KMS-11 (cell line): Measurements from ENCODE around the gene SMIM44.

ENCODE experiments used
- H2AFZ ChIP-seq: fragments of 200-600 bp; sonication (generic); 2 replicates; pipeline ENCODE4 v1.6.1; 2016; ENCODE audit warnings: antibody characterized with exemption, mixed run types, low read depth
- H3K27ac ChIP-seq: fragments of 200-600 bp; sonication (generic); 2 replicates; pipeline ENCODE4 v1.6.1; 2016; ENCODE audit warnings: mild to moderate bottlenecking, mixed run types
- H3K27me3 ChIP-seq: fragments of 200-600 bp; sonication (generic); 2 replicates; pipeline ENCODE4 v1.6.1; 2017; ENCODE audit warnings: mild to moderate bottlenecking, low read depth, mixed run types, moderate library complexity; ENCODE audit not compliant: insufficient read depth
- H3K36me3 ChIP-seq: fragments of 200-600 bp; sonication (generic); 2 replicates; pipeline ENCODE4 v1.6.1; 2017; ENCODE audit warnings: mild to moderate bottlenecking, mixed run types; ENCODE audit not compliant: insufficient read depth
- H3K4me1 ChIP-seq: fragments of 200-600 bp; sonication (generic); 2 replicates; pipeline ENCODE4 v1.6.1; 2016; ENCODE audit warnings: mild to moderate bottlenecking, low read depth, mixed run types; ENCODE audit not compliant: poor library complexity, severe bottlenecking
- H3K4me2 ChIP-seq: fragments of 200-600 bp; sonication (generic); 2 replicates; pipeline ENCODE4 v1.7.0; 2016; ENCODE audit warnings: mild to moderate bottlenecking, mixed run types
- H3K4me3 ChIP-seq: fragments of 200-600 bp; sonication (generic); IDR thresholded peaks from 2 replicates; pipeline ENCODE4 v1.6.1; 2017; ENCODE audit warnings: low read depth, low read length, mixed read lengths; ENCODE audit not compliant: insufficient read depth
- H3K79me2 ChIP-seq: fragments of 200-600 bp; sonication (generic); 2 replicates; pipeline ENCODE4 v1.6.1; 2016; ENCODE audit warnings: low read depth, mixed run types; ENCODE audit not compliant: insufficient read depth
- H3K9ac ChIP-seq: fragments of 200-600 bp; sonication (generic); 2 replicates; pipeline ENCODE4 v1.6.1; 2016; ENCODE audit warnings: mild to moderate bottlenecking, mixed run types
- H4K20me1 ChIP-seq: fragments of 200-600 bp; sonication (generic); 2 replicates; pipeline ENCODE4 v1.6.1; 2016; ENCODE audit warnings: mild to moderate bottlenecking, mixed run types; ENCODE audit not compliant: insufficient read depth
- CTCF ChIP-seq: fragments of 200-600 bp; sonication (generic); conservative IDR thresholded peaks from 2 replicates; pipeline ENCODE4 v1.6.1; 2017; ENCODE audit warnings: low read depth, mild to moderate bottlenecking, antibody characterized with exemption, low read length, moderate library complexity, mixed read lengths

The SMIM44 gene

GRCh38 chr19:3463714-3464586 is 19.3 kb downstream of the SMIM44 start:
- Histone ChIP-seq H3K4me3 (no peak overlapping the region), H3K4me1 (peaks cover 12% of the 10 kb centered on the region), H3K4me2 (no peak overlapping the region), H3K79me2 (no peaks in the 10 kb centered on the region), H3K9ac (no peak overlapping the region), H3K36me3 (no peaks in the 10 kb centered on the region), H3K27me3 (no peaks in the 10 kb centered on the region), H2AFZ (no peak overlapping the region), H4K20me1 (no peaks in the 10 kb centered on the region), H3K27ac (no peak overlapping the region)
- TF ChIP-seq CTCF, result no peak

GRCh38 chr19:3462991-3463713 is 20.1 kb downstream of the SMIM44 start:
- H3K4me3 ChIP-seq, result no peak overlapping the region
- peaks cover 20% of the 10 kb centered on the region for H3K4me1 ChIP-seq
- H3K4me2 ChIP-seq, result no peak overlapping the region
- no peaks in the 10 kb centered on the region for H3K79me2 ChIP-seq
- H4K20me1 ChIP-seq, result no peaks in the 10 kb centered on the region
- no peak overlapping the region for H3K9ac ChIP-seq
- no peak for TF ChIP-seq CTCF
- H3K36me3 ChIP-seq, result no peaks in the 10 kb centered on the region
- no peaks in the 10 kb centered on the region for H3K27me3 ChIP-seq
- no peak overlapping the region for H2AFZ ChIP-seq
- H3K27ac ChIP-seq, result no peak overlapping the region

- peaks cover 44% of the 10 kb centered on the region for H3K4me1 ChIP-seq
- H3K4me3 ChIP-seq, result no peak overlapping the region
- no peaks in the 10 kb centered on the region for H3K27me3 ChIP-seq
- H3K36me3 ChIP-seq, result no peaks in the 10 kb centered on the region
- H3K27ac ChIP-seq, result no peak overlapping the region
- H3K4me2 ChIP-seq, result peak overlapping the region; percentile 75; the same call in 1 of the 2 replicates
- no peaks in the 10 kb centered on the region for H3K79me2 ChIP-seq
- H2AFZ ChIP-seq, result no peak overlapping the region
- H4K20me1 ChIP-seq, result no peaks in the 10 kb centered on the region
- no peak for TF ChIP-seq CTCF
- H3K9ac ChIP-seq, result no peak overlapping the region
These were observed 23.2 kb downstream of the SMIM44 start for GRCh38 chr19:3459965-3460582.

DNA sequence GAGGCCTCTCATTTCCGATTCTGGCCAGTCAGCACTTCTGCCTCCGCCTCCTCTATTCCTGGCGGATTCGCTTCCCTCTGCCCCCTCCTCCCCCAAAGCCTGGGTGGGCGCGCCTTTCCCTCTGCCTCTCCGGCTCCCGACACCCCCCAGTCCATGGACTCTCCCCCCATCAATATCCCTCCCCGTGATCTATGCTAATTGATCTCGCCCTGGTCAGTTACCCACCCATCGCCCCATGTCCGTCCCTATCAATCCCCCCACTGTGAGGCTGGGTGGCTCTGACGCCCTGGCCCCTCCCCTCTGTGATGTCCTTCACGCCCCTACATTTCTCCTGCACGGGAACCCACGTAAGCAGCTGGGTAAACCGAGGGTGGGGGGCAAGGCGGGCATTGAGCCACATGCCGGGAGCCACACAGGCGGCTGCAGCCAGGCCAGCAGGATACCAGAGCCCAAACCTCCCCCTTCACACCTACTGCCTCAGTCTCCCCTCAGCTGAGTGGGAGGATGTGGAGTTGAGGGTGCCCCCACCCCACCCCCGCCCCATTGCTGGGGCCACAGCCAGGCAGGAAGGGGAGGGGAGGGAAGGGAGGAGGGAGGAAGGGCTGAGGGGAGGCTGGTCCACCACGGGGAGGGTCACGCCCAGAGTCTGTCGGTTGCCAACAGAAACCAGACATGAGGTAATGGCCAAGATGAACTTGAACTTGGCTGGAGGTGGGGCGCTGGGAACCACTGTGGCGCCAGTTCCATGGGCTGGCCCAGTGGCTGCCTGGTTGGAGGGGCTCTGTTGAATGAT is 24.0 kb downstream of the SMIM44 start:
- Histone ChIP-seq H3K27ac (no peak overlapping the region), H2AFZ (no peak overlapping the region), H3K4me1 (peaks cover 44% of the 10 kb centered on the region), H3K79me2 (no peaks in the 10 kb centered on the region), H4K20me1 (no peaks in the 10 kb centered on the region), H3K4me3 (no peak overlapping the region), H3K27me3 (no peaks in the 10 kb centered on the region), H3K9ac (no peak overlapping the region), H3K4me2 (peak overlapping the region; percentile 75), H3K36me3 (no peaks in the 10 kb centered on the region)
- TF ChIP-seq CTCF, result no peak
